CD14-positive monocyte (primary cell): Measurements from ENCODE around the gene FBH1. TPM values are rescaled to one million over a fixed set of nuclear protein-coding genes. Genes with fewer than 3 reads are reported as not detected.

Source experiments
- DNase-seq, 3 donors: peaks; one replicate each; pipeline ENCODE4 v3.0.0-alpha.2; 2011 to 2022
- H2AFZ ChIP-seq: 2 replicates; pipeline ENCODE4 v1.6.0; 2012; ENCODE audit warnings: mild to moderate bottlenecking, low read depth, low read length, inconsistent platforms; ENCODE audit not compliant: insufficient read depth, poor library complexity, severe bottlenecking
- H3K27ac ChIP-seq, 2 donors: 1 replicate in 1 of 2; 2 replicates in 1 of 2; pipeline ENCODE4 v1.5.1; 2012 to 2013; ENCODE audit warnings: low read length in 2 of 2, control low read depth in 1 of 2, inconsistent platforms in 1 of 2, low read depth in 1 of 2, mild to moderate bottlenecking in 1 of 2
- H3K27me3 ChIP-seq, 2 donors: one replicate each; pipeline versions ENCODE4 v1.6.0 to v1.6.1; 2011 to 2013; ENCODE audit warnings: low read length in 2 of 2; ENCODE audit not compliant: control insufficient read depth in 2 of 2, insufficient read depth in 2 of 2
- H3K36me3 ChIP-seq, 2 donors: replicated peaks in 1 of 2; 1 replicate in 1 of 2; 2 replicates in 1 of 2; pipeline versions ENCODE4 v1.5.1 to v1.6.1; 2012 to 2013; ENCODE audit warnings: low read length in 2 of 2, control low read depth in 1 of 2, inconsistent platforms in 1 of 2, mild to moderate bottlenecking in 1 of 2; ENCODE audit not compliant: insufficient read depth in 2 of 2, control insufficient read depth in 1 of 2
- H3K4me1 ChIP-seq, 2 donors: 1 replicate in 1 of 2; 2 replicates in 1 of 2; pipeline versions ENCODE4 v1.5.1 to v1.6.1; 2012 to 2013; ENCODE audit warnings: low read length in 2 of 2, control low read depth in 1 of 2, inconsistent platforms in 1 of 2, mild to moderate bottlenecking in 1 of 2, moderate library complexity in 1 of 2; ENCODE audit not compliant: insufficient read depth in 2 of 2, control insufficient read depth in 1 of 2
- H3K4me2 ChIP-seq: replicated peaks from 2 replicates; pipeline ENCODE3; 2012; ENCODE audit warnings: low read length, moderate library complexity, mild to moderate bottlenecking; ENCODE audit not compliant: poor library complexity, severe bottlenecking; ENCODE audit errors: extremely low read depth
- H3K4me3 ChIP-seq, 3 experiments: fragments of 200-600 bp in 1 of 3; sonication (generic) in 1 of 3; replicated peaks in 1 of 3; 1 replicate in 2 of 3; 2 replicates in 1 of 3; pipeline ENCODE4 v1.5.1; 2011 to 2013; ENCODE audit warnings: low read length in 3 of 3, mild to moderate bottlenecking in 3 of 3, control low read depth in 2 of 3, low read depth in 2 of 3, inconsistent platforms in 1 of 3, moderate library complexity in 1 of 3
- H3K79me2 ChIP-seq: 2 replicates; pipeline ENCODE4 v1.6.0; 2012; ENCODE audit warnings: mild to moderate bottlenecking, control low read depth, inconsistent platforms, low read length, moderate library complexity; ENCODE audit not compliant: insufficient read depth
- H3K9ac ChIP-seq: 2 replicates; pipeline ENCODE4 v1.6.0; 2017; ENCODE audit warnings: low read length, mild to moderate bottlenecking; ENCODE audit not compliant: insufficient read depth, poor library complexity, severe bottlenecking
- H3K9me3 ChIP-seq, 2 donors: replicated peaks in 1 of 2; 1 replicate in 1 of 2; 2 replicates in 1 of 2; pipeline versions ENCODE4 v1.5.1 to v1.6.1; 2012 to 2013; ENCODE audit warnings: low read length in 2 of 2, control low read depth in 1 of 2; ENCODE audit not compliant: control insufficient read depth in 1 of 2, insufficient read depth in 1 of 2
- H4K20me1 ChIP-seq: 2 replicates; pipeline ENCODE4 v1.6.0; 2012; ENCODE audit warnings: mild to moderate bottlenecking, low read length, control low read depth, moderate library complexity; ENCODE audit not compliant: insufficient read depth
- H3K27ac Mint-ChIP-seq, 7 donors: one replicate each; pipeline ENCODE4 v1.8.0; 2020; ENCODE audit warnings: mild to moderate bottlenecking in 7 of 7, mixed read lengths in 7 of 7, moderate library complexity in 6 of 7, inconsistent platforms in 2 of 7
- H3K27me3 Mint-ChIP-seq, 3 donors: one replicate each; pipeline ENCODE4 v1.8.0; 2021 to 2022; ENCODE audit warnings: low read depth in 3 of 3, mild to moderate bottlenecking in 3 of 3, mixed read lengths in 3 of 3, moderate library complexity in 3 of 3, inconsistent platforms in 1 of 3
- H3K36me3 Mint-ChIP-seq, 2 donors: one replicate each; pipeline ENCODE4 v1.8.0; 2020; ENCODE audit warnings: mixed read lengths in 2 of 2, inconsistent platforms in 1 of 2, mild to moderate bottlenecking in 1 of 2
- H3K4me1 Mint-ChIP-seq: one replicate; pipeline ENCODE4 v1.8.0; 2020; ENCODE audit warnings: mild to moderate bottlenecking, mixed read lengths
- H3K4me3 Mint-ChIP-seq, 2 donors: one replicate each; pipeline ENCODE4 v1.8.0; 2020; ENCODE audit warnings: mild to moderate bottlenecking in 2 of 2, mixed read lengths in 2 of 2, moderate library complexity in 1 of 2
- H3K9me3 Mint-ChIP-seq, 7 donors: one replicate each; pipeline ENCODE4 v1.8.0; 2020 to 2022; ENCODE audit warnings: mixed read lengths in 7 of 7, mild to moderate bottlenecking in 6 of 7, moderate library complexity in 6 of 7, inconsistent platforms in 2 of 7
- CTCF ChIP-seq: fragments of 200-600 bp; IDR thresholded peaks from one replicate; pipeline ENCODE4 v1.8.0; 2022; ENCODE audit warnings: antibody characterized with exemption, mild to moderate bottlenecking
- WGBS: methylation state at CpG from one replicate; pipeline ENCODE4 v1.1.5; 2013; ENCODE audit warnings: missing lambda C conversion rate; ENCODE audit not compliant: insufficient coverage; 5-methylcytosine and 5-hydroxymethylcytosine counted together
- intact Hi-C, 2 donors: fragments of 100-400 bp; cut with micrococcal nuclease; formaldehyde crosslinking; loops; one replicate each; pipeline versions ENCODE4 v1.15.0 to v1.15.1; 2023
- polyA plus RNA-seq, 3 donors: library from polyadenylated mRNA; depleted of rRNA in 1 of 3; unstranded in 2 of 3; stranded (reverse) in 1 of 3; fragments of 300-500 nt in 2 of 3; fragments of >200 nt in 1 of 3; fragmentation: Illumina TruSeq in 2 of 3; gene quantifications; 1 replicate in 2 of 3; 2 replicates in 1 of 3; pipeline ENCODE4 v1.2.3, GENCODE V29; 2012 to 2021

The FBH1 gene
- polyA plus RNA-seq, 3 donors = 33.9 to 73.3 (median 48.3) TPM

- Histone ChIP-seq H2AFZ (no peak overlapping the region), H3K79me2 (no peaks in the 10 kb centered on the region), H3K9ac (no peak overlapping the region), H3K9me3 (no peaks in the 10 kb centered on the region), H3K4me1 (peaks cover 4 to 5% of the 10 kb centered on the region in 2 donors), H4K20me1 (no peaks in the 10 kb centered on the region), H3K4me3 (no peak overlapping the region), H3K4me2 (no peak overlapping the region), H3K27me3 (no peaks in the 10 kb centered on the region), H3K27ac (peak overlapping the region in 1 of 2 donors; percentile 32), H3K36me3 (peaks cover 62 to 82% of the 10 kb centered on the region in 2 donors)
- 87% methylated on average over 6 of the region's 8 CpGs for WGBS
- no peak for TF ChIP-seq CTCF
- intact Hi-C loops = no loop called here
- Mint-ChIP-seq H3K27ac (no peak overlapping the region), H3K4me1 (peaks cover 12% of the 10 kb centered on the region), H3K4me3 (no peak overlapping the region), H3K27me3 (peaks cover 0 to 1% (median 0%) of the 10 kb centered on the region in 3 donors), H3K9me3 (no peaks in the 10 kb centered on the region), H3K36me3 (peaks cover 68 to 97% of the 10 kb centered on the region in 2 donors)
- DNase-seq = no peak
Measured at GRCh38 chr10:5929442-5929841, 39.4 kb downstream of the FBH1 start.

GRCh38 chr10:5930272-5930671 lies 40.2 kb downstream of the FBH1 start:
- H3K4me2 ChIP-seq = no peak overlapping the region
- H3K27ac Mint-ChIP-seq = no peak overlapping the region
- H3K9me3 ChIP-seq = no peaks in the 10 kb centered on the region
- 94% methylated on average over 8 of the region's 11 CpGs for WGBS
- no peaks in the 10 kb centered on the region for H3K27me3 ChIP-seq
- intact Hi-C loops = no loop called here
- no peak overlapping the region for H2AFZ ChIP-seq
- H3K9ac ChIP-seq = no peak overlapping the region
- H3K9me3 Mint-ChIP-seq = no peaks in the 10 kb centered on the region
- H3K79me2 ChIP-seq = no peaks in the 10 kb centered on the region
- DNase-seq = no peak
- H3K27me3 Mint-ChIP-seq = peaks cover 0 to 1% (median 0%) of the 10 kb centered on the region in 3 donors
- peaks cover 4 to 5% of the 10 kb centered on the region in 2 donors for H3K4me1 ChIP-seq
- H3K27ac ChIP-seq = no peak overlapping the region
- H3K36me3 Mint-ChIP-seq = peaks cover 65 to 95% of the 10 kb centered on the region in 2 donors
- TF ChIP-seq CTCF = no peak
- H3K4me3 ChIP-seq = no peak overlapping the region
- no peaks in the 10 kb centered on the region for H4K20me1 ChIP-seq
- peaks cover 12% of the 10 kb centered on the region for H3K4me1 Mint-ChIP-seq
- H3K4me3 Mint-ChIP-seq = no peak overlapping the region
- peaks cover 60 to 82% of the 10 kb centered on the region in 2 donors for H3K36me3 ChIP-seq
